Heart left ventricle (tissue), 16 donors: ENCODE measurements around the gene FAAH. TPM values are rescaled to one million over a fixed set of nuclear protein-coding genes. Genes with fewer than 3 reads are reported as not detected.
A peak's percentile ranks its signal among the peaks of the same experiment; 100 is the strongest.
"Not testable (repeated sequence)": the region's sequence is repeated elsewhere in the genome, so short reads cannot be mapped to it uniquely, and the experiment has no call there.

ENCODE experiments used
- ATAC-seq, 4 donors: fragments of 200-7000 bp; cut with Tn5 transposase; one replicate each; pipeline ENCODE4 v1.9.1; 2020 to 2022; ENCODE audit warnings: moderate library complexity in 4 of 4, mild to moderate bottlenecking in 3 of 4, moderate number of reproducible peaks in 1 of 4
- DNase-seq, 5 donors: peaks; one replicate each; pipeline ENCODE4 v3.0.0-alpha.2; 2020
- H3K27ac ChIP-seq, 12 donors: fragments of 200-600 bp; sonication (generic) in 4 of 12; one replicate each; pipeline versions ENCODE4 v1.5.0 to v1.8.0; 2016 to 2022; ENCODE audit warnings: mild to moderate bottlenecking in 2 of 12
- H3K27me3 ChIP-seq, 9 donors: fragments of 200-600 bp; sonication (generic) in 2 of 9; one replicate each; pipeline versions ENCODE4 v1.5.1 to v1.8.0; 2016 to 2022; ENCODE audit warnings: mild to moderate bottlenecking in 3 of 9
- H3K36me3 ChIP-seq, 9 donors: fragments of 200-600 bp; sonication (generic) in 2 of 9; one replicate each; pipeline versions ENCODE4 v1.5.0 to v1.8.0; 2018 to 2022; ENCODE audit warnings: mild to moderate bottlenecking in 2 of 9
- H3K4me1 ChIP-seq, 12 donors: fragments of 200-600 bp; sonication (generic) in 4 of 12; one replicate each; pipeline versions ENCODE4 v1.5.0 to v1.8.0; 2016 to 2022; ENCODE audit warnings: mild to moderate bottlenecking in 3 of 12
- H3K4me3 ChIP-seq, 12 donors: fragments of 200-600 bp; sonication (generic) in 4 of 12; one replicate each; pipeline versions ENCODE4 v1.5.0 to v1.8.0; 2017 to 2022; ENCODE audit warnings: mild to moderate bottlenecking in 9 of 12, moderate library complexity in 4 of 12
- H3K9me3 ChIP-seq, 12 donors: fragments of 200-600 bp; sonication (generic) in 4 of 12; one replicate each; pipeline versions ENCODE4 v1.5.0 to v1.8.0; 2016 to 2022; ENCODE audit warnings: mild to moderate bottlenecking in 1 of 12
- CTCF ChIP-seq, 12 donors: fragments of 200-600 bp; sonication (generic) in 4 of 12; IDR thresholded peaks; one replicate each; pipeline versions ENCODE4 v1.5.0 to v1.8.0; 2018 to 2022; ENCODE audit warnings: antibody characterized with exemption in 12 of 12, mild to moderate bottlenecking in 5 of 12
- POLR2A ChIP-seq, 2 donors: fragments of 450-650 bp; IDR thresholded peaks; one replicate each; pipeline ENCODE4 v1.6.1; 2017; ENCODE audit warnings: antibody characterized with exemption in 2 of 2, mild to moderate bottlenecking in 2 of 2, moderate library complexity in 2 of 2
- WGBS, 4 donors: extraction: QIAGEN DNeasy Blood & Tissue Kit in 2 of 4; methylation state at CpG; one replicate each; pipeline versions ENCODE4 v1.1.5 to v1.1.7; 2013 to 2018; 5-methylcytosine and 5-hydroxymethylcytosine counted together
- intact Hi-C, 10 donors: fragments of 100-400 bp; cut with DNase I; formaldehyde crosslinking; loops; one replicate each; pipeline versions ENCODE4 v1.11.1 to v1.14.2; 2022
- long read RNA-seq, 3 donors: library from polyadenylated mRNA; unstranded; transcript quantifications; one replicate each; pipeline ENCODE4 v2.0.0, GENCODE V29; 2020 to 2021
- polyA plus RNA-seq, 2 donors: library from polyadenylated mRNA; stranded (reverse); fragments of 200-250 nt; gene quantifications; one replicate each; pipeline ENCODE4 v1.2.3, GENCODE V29; 2013
- total RNA-seq, 9 donors: library from RNA; depleted of rRNA in 2 of 9; stranded (reverse); fragments of >200 nt in 2 of 9; fragmentation: NEBNext Ultra II Directional in 3 of 9; extraction: Animal tissue kit (Norgen Biotek cat#: 25700) in 3 of 9; gene quantifications; one replicate each; pipeline versions ENCODE4 v1.1.0 to v1.2.4, GENCODE V29; 2016 to 2023
- donor health status: ischemic (EF 13 %, LVEDD 7.1; RV severe dilation, severe dysfunction).
- donor health status: healthy with polysubstance abuse.
- donor health status: DM: no; HTN: yes; CAD: no.
- donor health status: DM: no; HTN: no; CAD: no.
- donor health status: ischemic (EF 25% LVEDD 6.9; RV normal size, moderate dysfunction).
- donor health status: ischemic (EF 25% LVEDD 5.7; RV mildly dilated, moderate dysfunction).
- donor health status: healthy.
- donor health status: DM: yes; HTN: yes; CAD: no.
- donor health status: ischemic (EF 35%, LVEDD 5.7; RV mildly dilated, moderate dysfunction).
- donor health status: nonischemic (EF 11% LVEDD 7.7; RV severe dilation, severe dysfunction).
- donor health status: DM: yes; HTN: yes; CAD: no.
- donor health status: PGD.
- donor health status: ischemic (EF 29% LVEDD 5.4; RV normal size, mild dysfunction).
- donor health status: nonischemic (EF 23%, LVEDD 6.1; RV moderate dilation, normal function).

The FAAH gene
- 1 to 10 TPM; 2.5 to 8.0 (median 3.5) TPM for total RNA-seq
- 1 to 10 TPM; 1.9 to 7.0 TPM for polyA plus RNA-seq
- long read RNA-seq, donor 1, transcript FAAH-201 (15 exons, 2,094 nt): major isoform, 11 of 18 reads
- long read RNA-seq, donor 1, partial matches to known transcripts: 2 of 18 reads
- long read RNA-seq, donor 1, other reads (novel, unspliced or antisense): 5 of 18 reads
- long read RNA-seq, donor 2, partial matches to known transcripts: 1 of 5 reads
- long read RNA-seq, donor 2, other reads (novel, unspliced or antisense): 1 of 5 reads
- long read RNA-seq, donor 3, transcript FAAH-201 (15 exons, 2,094 nt): major isoform, 6 of 13 reads
- long read RNA-seq, donor 3, partial matches to known transcripts: 1 of 13 reads
- long read RNA-seq, donor 3, other reads (novel, unspliced or antisense): 6 of 13 reads

- peak; percentile 55 to 81 (median 56) for DNase-seq
- peak; percentile 40 to 85 (median 68) for ATAC-seq
- Histone ChIP-seq H3K27me3 (peaks cover 0 to 12% (median 0%) of the 10 kb centered on the region in 9 donors), H3K27ac (no peak within 1 kb of the TSS), H3K4me3 (peak within 1 kb of the TSS; percentile 34 to 63 (median 52)), H3K4me1 (peaks cover 0 to 18% (median 13%) of the 10 kb centered on the region in 12 donors), H3K36me3 (no peaks in the 10 kb centered on the region), H3K9me3 (peaks cover 0 to 18% (median 8%) of the 10 kb centered on the region in 12 donors)
- WGBS, 4 donors: 2 to 5% (median 3%) methylated on average over 63 to 75 of the region's 75 CpGs
- TF ChIP-seq CTCF (IDR thresholded peaks at IDR 0.05): no peak
- no peak for TF ChIP-seq POLR2A (IDR thresholded peaks at IDR 0.05)
- intact Hi-C loops: no loop called here
Observed at GRCh38 chr1:46394108-46394871, at the start of gene FAAH. TSS of gene FAAH (plus strand) at chr1:46394317. CDS start at chr1:46394349, 32 bp downstream.

GRCh38 chr1:46344481-46344880 is 49.6 kb upstream of the FAAH start:
- Histone ChIP-seq H3K27me3 (no peaks in the 10 kb centered on the region), H3K9me3 (no peaks in the 10 kb centered on the region), H3K27ac (no peak overlapping the region), H3K4me3 (no peak overlapping the region), H3K36me3 (peaks cover 0 to 56% (median 41%) of the 10 kb centered on the region in 9 donors), H3K4me1 (peaks cover 0 to 33% (median 16%) of the 10 kb centered on the region in 12 donors)
- intact Hi-C loops: loop anchor here in 5 of 10 donors (5.0 to 10.0 kb wide), 3 partner anchors 42 to 310 kb away; partner anchors contain the start of genes LRRC41 (in 3 of the 5), RAD54L (in 3 of the 5) and UQCRH (in 3 of the 5)
- WGBS, 4 donors: 79 to 86% (median 81%) methylated on average over 3 of the region's 3 CpGs
- no peak for DNase-seq
- ATAC-seq: no peak
- TF ChIP-seq CTCF (IDR thresholded peaks at IDR 0.05) (no peak), POLR2A (IDR thresholded peaks at IDR 0.05) (no peak)

- H3K27ac ChIP-seq: no peak overlapping the region
- no peak for ATAC-seq
- no peak overlapping the region for H3K4me3 ChIP-seq
- no peak for DNase-seq
- no peaks in the 10 kb centered on the region for H3K27me3 ChIP-seq
- no peak for TF ChIP-seq POLR2A (IDR thresholded peaks at IDR 0.05)
- TF ChIP-seq CTCF (IDR thresholded peaks at IDR 0.05): no peak
- no peaks in the 10 kb centered on the region for H3K9me3 ChIP-seq
- H3K36me3 ChIP-seq: peaks cover 0 to 64% (median 45%) of the 10 kb centered on the region in 9 donors
- intact Hi-C loops: loop anchor here in 4 of 10 donors (5.0 to 10.0 kb wide), 3 partner anchors 43 to 310 kb away; partner anchors contain the start of genes RAD54L (in 3 of the 4), LRRC41 (in 1 of the 4) and UQCRH (in 1 of the 4)
- H3K4me1 ChIP-seq: peaks cover 0 to 29% (median 10%) of the 10 kb centered on the region in 12 donors
Observed at GRCh38 chr1:46345281-46345680, 48.8 kb upstream of the FAAH start.

GRCh38 chr1:46352363-46352762 is 41.8 kb upstream of the FAAH start:
- DNase-seq (no peak), ATAC-seq (no peak)
- H3K27ac ChIP-seq: no peak overlapping the region
- H3K4me3 ChIP-seq: no peak overlapping the region
- intact Hi-C loops: no loop called here
- no peak for TF ChIP-seq POLR2A (IDR thresholded peaks at IDR 0.05)
- TF ChIP-seq CTCF (IDR thresholded peaks at IDR 0.05): no peak
- WGBS, 4 donors: 85 to 95% (median 93%) methylated on average over 2 of the region's 2 CpGs
- no peaks in the 10 kb centered on the region for H3K27me3 ChIP-seq
- peaks cover 0 to 100% (median 74%) of the 10 kb centered on the region in 9 donors for H3K36me3 ChIP-seq
- peaks cover 0 to 9% (median 0%) of the 10 kb centered on the region in 12 donors for H3K4me1 ChIP-seq
- no peaks in the 10 kb centered on the region for H3K9me3 ChIP-seq

- ATAC-seq, H3K4me3 ChIP-seq, intact Hi-C loops, H3K4me1 ChIP-seq, H3K9me3 ChIP-seq, H3K27ac ChIP-seq, H3K27me3 ChIP-seq, DNase-seq: not testable (repeated sequence)
- 82 to 97% (median 88%) methylated on average over 5 of the region's 5 CpGs for WGBS, 4 donors
- H3K36me3 ChIP-seq: peaks cover 0 to 97% (median 84%) of the 10 kb centered on the region in 9 donors
Observed at GRCh38 chr1:46355920-46356319, 38.2 kb upstream of the FAAH start.
